Fibroblast of skin of back (primary cell): ENCODE data around the gene STAM2. TPM values are rescaled to one million over a fixed set of nuclear protein-coding genes. Genes with fewer than 3 reads are reported as not detected.
"Not testable (repeated sequence)": the region's sequence is repeated elsewhere in the genome, so short reads cannot be mapped to it uniquely, and the experiment has no call there.

Experiments used
- DNase-seq: peaks from one replicate; pipeline ENCODE4 v3.0.0-alpha.2; 2013
- polyA plus RNA-seq, 2 experiments: library from polyadenylated mRNA; unstranded; fragments of 120-200 nt; gene quantifications; one replicate each; pipeline ENCODE4 v1.2.1, GENCODE V29; 2013; ENCODE audit not compliant: insufficient read length in 2 of 2

Gene STAM2
- polyA plus RNA-seq (2013, experiment 1 of 2; ENCODE audit: insufficient read length) = 21.6 TPM
- polyA plus RNA-seq (2013, experiment 2 of 2; ENCODE audit: insufficient read length) = 38.2 TPM

DNA sequence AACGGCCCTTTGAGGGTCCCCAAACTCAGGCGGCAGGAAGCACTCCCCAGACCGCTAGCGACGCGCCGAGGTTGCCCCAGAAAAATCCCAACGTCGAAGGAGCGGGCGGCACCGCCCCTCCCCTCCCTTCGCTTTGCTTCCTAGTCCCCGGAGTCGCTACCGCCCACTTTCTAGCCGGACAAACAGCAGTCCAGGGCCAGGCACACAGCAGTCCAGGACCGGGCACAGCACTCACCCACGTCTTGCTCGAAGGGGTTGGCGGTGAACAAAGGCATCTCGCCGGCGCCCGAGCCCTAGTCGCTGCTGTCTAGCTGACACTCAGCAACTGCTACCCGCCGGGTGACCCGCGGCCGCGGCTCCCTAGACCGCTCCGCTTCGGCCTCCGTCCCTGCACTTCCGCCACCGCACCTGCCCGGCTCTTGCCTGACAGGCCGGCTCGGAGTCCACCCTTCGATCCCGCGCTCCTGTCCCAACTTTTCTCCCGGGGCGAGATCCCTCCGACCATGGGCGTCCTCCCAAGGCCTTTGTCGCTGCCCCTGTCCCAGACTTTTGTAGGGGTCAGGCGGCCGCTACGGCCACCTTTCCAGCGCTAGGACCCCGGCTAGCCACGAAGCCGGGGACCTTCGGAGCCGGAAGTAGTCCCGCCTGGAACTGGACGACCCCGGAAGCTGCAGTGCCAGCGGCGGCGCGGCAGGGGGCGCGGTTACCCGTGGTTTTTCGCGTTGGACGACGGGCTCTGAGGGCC, at the start of gene STAM2:
TSS of gene STAM2 (minus strand) at position 396 of the 745 bp plus-strand sequence. CDS start at position 275, 121 bp downstream.
- DNase-seq = peak; percentile 91

DNA sequence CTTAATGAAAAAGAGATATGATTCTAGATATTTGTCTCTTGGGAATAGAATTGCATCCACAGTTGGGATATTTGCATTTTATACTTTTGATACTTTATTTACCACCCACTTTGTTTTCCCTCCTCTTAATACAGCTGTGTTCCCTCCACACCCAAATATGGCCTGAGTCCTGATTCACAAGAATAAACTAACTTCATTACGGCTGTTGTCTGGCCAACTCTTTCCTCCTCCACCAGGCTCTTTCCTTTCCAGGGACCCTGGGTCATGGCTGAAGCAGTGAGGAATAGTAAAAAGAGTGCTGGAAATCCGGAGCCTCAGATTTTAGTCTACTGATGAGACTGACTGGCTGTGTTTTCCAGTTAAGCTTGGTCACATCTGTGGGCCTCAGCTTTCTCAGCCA, 48.4 kb upstream of the STAM2 start:
- DNase-seq = no peak

DNA sequence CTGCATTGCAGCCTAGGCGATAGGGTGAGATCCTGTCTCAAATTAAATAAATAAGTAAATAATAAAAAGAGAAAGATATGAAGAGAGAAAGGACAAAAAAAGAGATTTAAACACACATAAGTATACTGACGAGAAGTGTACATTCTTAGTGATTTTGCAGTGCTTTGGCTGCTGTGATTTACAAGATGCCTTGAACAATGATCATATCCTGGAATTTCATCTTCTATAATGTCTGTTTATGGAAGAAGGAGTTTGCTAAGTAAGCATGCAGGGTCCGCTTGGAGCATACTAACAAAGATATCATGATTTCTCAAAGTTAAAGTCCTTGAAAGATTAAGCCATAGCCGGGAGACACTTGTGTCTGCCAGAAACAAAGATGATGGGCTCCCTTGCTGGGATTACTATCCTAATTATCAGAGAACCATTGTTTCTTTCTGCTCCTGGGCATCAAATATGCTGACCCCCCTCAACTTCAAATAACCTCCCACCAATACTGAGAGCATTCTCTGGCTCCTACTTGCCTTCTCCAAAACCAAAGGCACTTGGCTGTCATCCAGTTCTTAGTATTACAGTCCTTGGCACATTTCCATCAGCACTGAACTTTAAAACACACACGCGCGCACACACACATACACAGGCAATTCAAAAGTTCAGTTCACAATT, 47.5 kb upstream of the STAM2 start:
- peak; percentile 81 for DNase-seq

- peak; percentile 6 for DNase-seq
These were observed 46.3 kb upstream of the STAM2 start for GRCh38 chr2:152221839-152222238.

- DNase-seq = no peak
These were observed 43.7 kb upstream of the STAM2 start for GRCh38 chr2:152219077-152219828.

GRCh38 chr2:152201466-152201830, 25.9 kb upstream of the STAM2 start:
- peak; percentile 17 for DNase-seq

DNA sequence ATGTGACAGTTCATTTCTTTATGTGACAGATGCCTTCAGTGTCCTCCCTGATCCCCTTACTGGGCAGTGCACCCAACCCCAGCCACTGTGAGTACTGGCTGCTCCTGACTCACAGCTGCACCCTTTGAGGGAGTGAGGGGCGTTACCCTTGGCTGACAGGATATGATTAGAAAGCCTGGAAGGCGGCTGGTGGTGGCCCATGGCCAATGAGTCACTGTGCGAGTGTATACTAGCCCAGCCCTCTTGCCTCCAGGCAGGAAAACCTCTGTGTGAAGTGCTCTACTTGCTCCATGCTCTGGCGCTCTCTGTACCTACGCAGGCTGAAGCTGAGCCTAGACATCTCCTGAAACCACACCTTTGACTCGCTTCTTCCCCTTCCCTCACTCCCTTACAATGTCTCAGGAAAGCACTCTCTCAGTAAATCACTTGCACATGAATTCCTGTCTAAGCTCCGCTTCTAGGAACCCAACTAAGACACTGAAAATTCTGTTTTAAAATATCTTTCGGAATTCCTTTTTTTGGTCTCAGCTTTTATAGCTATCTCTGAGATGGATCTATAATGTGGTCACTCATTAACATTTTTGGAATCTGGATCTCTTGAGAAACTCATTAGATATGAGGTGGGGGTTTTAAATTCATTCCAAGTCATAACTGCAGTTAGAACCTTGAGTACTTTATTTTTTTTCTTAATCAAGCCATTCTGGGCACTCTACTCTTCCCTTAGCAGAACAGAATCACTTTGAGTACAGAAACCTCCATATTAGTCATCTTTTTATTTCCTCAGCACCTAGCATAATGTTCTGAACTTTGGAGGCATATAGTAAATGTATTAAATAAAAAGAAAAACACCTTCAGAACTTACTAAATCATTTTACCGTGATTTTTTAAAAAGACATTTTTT, 25.3 kb upstream of the STAM2 start:
- DNase-seq = peak; percentile 98

GRCh38 chr2:152200101-152200500, 24.5 kb upstream of the STAM2 start:
- DNase-seq = no peak

DNA sequence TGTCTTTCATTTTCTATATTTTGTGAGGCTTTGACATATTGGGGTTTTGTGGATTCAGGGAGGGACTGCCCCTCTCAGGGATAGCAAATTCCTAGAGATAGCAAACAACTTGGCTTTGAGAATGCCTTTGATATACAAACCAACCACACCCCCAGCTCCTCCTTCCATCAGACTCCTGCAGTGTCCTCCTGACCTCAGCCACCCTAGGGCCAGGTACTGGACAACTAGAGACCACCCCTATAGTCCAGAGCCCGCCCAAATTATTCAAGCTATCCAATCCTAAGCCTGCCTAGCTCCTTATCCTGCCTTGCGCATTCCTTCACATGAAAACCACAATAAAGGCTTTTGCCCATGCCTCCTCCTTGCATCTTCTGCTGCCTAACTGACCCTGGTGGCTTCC, 22.9 kb upstream of the STAM2 start:
- no peak for DNase-seq

DNA sequence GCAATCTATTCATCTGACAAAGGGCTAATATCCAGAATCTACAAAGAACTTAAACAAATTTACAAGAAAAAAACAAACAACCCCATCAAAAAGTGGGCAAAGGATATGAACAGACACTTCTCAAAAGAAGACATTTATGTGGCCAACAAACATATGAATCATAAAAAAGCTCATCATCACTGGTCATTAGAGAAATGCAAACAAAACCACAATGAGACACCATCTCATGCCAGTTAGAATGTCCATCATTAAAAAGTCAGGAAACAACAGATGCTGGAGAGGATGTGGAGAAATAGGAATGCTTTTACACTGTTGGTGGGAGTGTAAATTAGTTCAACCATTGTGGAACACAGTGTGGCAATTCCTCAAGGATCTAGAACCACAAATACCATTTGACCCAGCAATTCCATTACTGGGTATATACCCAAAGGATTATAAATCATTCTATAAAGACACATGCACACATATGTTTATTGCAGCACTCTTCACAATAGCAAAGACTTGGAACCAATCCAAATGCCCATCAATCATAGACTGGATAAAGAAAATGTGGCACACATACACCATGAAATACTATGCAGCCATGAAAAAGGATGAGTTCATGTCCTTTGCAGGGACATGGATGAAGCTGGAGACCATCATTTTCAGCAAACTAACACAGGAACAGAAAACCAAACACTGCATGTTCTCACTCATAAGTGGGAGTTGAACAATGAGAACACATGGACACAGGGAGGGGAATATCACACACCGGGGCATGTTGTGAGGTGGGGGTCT, 22.1 kb upstream of the STAM2 start:
- not testable (repeated sequence) for DNase-seq

DNA sequence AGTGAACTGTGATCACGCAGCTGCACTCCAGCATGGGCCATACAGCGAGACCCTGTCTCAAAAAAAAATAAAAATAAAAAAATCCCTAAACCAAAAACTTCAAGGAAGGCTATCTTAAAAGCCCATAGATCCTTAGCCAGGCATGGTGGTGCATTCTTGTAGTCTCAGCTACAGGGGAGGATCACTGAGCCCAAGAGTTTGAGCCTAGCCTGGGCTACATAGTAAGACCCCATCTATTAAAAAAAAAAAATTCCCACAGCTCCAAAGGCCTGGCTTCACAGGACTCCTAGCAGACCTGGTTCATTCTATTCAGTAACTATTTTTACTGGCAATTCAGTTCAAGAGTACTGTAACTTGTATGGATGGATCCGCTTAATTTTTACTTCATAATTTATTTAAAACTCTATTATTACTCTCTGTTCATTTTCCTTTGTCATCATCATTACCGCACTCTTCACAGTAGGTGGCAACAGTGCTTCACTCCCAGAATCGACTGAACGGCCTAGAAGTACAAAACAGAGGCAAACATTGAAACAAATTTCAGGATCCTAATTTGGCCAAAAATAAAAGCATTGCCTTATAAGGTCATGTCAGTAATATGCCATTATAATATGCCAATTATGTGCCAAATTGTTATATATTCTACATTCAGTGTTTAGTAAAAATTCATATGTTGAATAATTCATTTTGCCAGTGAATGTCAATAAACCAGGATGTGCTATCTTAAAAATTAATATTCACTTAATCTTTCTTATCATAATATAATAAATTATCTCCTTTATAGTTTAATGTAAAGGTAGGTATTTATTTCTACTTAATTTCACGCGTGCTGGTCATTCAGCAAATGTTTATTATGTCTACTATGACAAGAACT, 14.3 kb upstream of the STAM2 start:
- DNase-seq = peak; percentile 80

DNA sequence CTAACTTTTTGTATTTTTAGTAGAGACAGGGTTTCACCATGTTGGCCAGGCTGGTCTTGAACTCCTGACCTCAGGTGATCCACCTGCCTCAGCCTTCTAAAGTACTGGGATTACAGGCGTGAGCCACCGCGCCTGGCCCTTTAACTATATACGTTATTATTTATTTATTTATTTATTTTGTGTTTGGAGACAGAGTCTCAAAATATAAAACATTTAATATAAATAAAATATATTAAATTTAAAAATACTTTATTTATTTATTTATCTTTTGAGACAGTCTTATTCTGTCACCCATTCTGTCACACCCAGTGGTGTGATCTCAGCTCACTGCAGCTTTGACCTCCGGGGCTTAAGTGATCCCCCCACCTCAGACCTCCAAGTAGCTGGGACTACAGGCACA, 11.2 kb upstream of the STAM2 start:
- not testable (repeated sequence) for DNase-seq

- DNase-seq = peak; percentile 36
These were observed 10.7 kb upstream of the STAM2 start for GRCh38 chr2:152186262-152186661.

GRCh38 chr2:152183401-152184073, 8.0 kb upstream of the STAM2 start:
- no peak for DNase-seq

DNA sequence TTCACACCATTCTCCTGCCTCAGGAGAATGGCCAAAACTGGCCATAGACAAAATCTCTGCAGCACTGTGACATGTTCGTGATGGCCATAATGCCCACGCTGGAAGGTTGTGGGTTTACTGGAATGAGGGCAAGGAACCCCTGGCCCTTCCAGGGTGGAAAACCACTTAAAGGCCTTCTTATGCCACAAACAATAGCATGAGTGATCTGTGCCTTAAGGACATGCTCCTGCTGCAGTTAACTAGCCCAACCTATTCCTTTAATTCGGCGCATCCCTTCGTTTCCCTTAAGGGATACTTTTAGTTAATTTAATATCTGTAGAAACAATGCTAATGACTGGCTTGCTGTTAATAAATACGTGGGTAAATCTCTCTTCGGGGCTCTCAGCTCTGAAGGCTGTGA, 2.1 kb upstream of the STAM2 start:
- DNase-seq = not testable (repeated sequence)

- no peak for DNase-seq
These were observed 651 bp upstream of the STAM2 start for GRCh38 chr2:152176113-152176714.

DNA sequence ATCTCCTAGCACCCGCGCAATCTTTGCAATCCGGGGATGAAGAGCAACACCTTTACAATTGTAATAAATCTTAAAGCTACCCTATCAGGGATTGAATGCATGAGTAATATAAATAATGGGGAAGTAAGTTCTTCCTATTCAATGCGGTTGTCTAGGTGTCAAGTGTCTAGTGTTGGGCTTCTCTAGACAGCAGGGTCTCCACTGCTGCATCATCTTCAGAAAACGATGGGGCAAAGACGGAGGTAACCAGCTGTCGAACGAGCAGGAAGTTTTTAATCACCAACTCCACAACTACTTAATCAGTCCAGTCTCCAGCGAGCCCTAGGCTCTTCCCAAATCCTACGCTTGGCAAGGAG, 573 bp downstream of the STAM2 start:
- DNase-seq = no peak

- no peak for DNase-seq
These were observed 989 bp downstream of the STAM2 start for GRCh38 chr2:152174574-152174973.

GRCh38 chr2:152173831-152174230, 1.7 kb downstream of the STAM2 start:
- no peak for DNase-seq
